ENCODE data around the gene SAMD7. TPM values are rescaled to one million over a fixed set of nuclear protein-coding genes. Genes with fewer than 3 reads are reported as not detected.

SAMD7 gene
- total RNA-seq, 1 donor from 2014 or later = not detected

DNA sequence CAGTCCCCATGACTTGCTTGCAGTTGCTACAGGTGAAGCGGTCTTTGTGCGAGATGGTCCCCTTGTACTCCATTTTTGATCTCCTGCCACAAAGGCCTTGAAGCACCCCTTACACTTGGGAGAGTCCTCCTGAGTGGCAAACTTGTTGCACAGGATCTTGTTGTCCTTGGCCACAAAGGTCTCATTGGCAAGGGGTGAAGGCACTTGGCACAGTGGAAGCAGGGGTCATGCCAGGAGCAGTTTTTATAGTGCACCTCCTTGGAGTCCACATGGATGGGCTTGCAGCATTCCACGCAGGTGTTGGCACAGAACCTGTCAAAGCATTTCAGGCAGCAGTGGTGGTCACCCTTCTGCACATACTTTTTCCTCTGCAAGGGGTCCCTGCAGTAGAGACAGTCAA lies 35.0 kb downstream of the SAMD7 start:
- no peaks in the 10 kb centered on the region for H3K27me3 ChIP-seq (ENCODE audit: control insufficient read depth, insufficient read depth, low read length)
- H3K4me3 ChIP-seq (ENCODE audit: low read depth, low read length) = no peak overlapping the region
- no peak for DNase-seq (ENCODE audit: low read depth)
- no peaks in the 10 kb centered on the region for H3K36me3 ChIP-seq (ENCODE audit: control insufficient read depth, insufficient read depth, low read length)
- TF ChIP-seq, protein P1, sequence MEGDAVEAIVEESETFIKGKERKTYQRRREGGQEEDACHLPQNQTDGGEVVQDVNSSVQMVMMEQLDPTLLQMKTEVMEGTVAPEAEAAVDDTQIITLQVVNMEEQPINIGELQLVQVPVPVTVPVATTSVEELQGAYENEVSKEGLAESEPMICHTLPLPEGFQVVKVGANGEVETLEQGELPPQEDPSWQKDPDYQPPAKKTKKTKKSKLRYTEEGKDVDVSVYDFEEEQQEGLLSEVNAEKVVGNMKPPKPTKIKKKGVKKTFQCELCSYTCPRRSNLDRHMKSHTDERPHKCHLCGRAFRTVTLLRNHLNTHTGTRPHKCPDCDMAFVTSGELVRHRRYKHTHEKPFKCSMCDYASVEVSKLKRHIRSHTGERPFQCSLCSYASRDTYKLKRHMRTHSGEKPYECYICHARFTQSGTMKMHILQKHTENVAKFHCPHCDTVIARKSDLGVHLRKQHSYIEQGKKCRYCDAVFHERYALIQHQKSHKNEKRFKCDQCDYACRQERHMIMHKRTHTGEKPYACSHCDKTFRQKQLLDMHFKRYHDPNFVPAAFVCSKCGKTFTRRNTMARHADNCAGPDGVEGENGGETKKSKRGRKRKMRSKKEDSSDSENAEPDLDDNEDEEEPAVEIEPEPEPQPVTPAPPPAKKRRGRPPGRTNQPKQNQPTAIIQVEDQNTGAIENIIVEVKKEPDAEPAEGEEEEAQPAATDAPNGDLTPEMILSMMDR (IDR thresholded peaks at IDR 0.05; ENCODE audit: insufficient read depth, low read length, severe bottlenecking) = no peak
- no peak for FAIRE-seq

DNA sequence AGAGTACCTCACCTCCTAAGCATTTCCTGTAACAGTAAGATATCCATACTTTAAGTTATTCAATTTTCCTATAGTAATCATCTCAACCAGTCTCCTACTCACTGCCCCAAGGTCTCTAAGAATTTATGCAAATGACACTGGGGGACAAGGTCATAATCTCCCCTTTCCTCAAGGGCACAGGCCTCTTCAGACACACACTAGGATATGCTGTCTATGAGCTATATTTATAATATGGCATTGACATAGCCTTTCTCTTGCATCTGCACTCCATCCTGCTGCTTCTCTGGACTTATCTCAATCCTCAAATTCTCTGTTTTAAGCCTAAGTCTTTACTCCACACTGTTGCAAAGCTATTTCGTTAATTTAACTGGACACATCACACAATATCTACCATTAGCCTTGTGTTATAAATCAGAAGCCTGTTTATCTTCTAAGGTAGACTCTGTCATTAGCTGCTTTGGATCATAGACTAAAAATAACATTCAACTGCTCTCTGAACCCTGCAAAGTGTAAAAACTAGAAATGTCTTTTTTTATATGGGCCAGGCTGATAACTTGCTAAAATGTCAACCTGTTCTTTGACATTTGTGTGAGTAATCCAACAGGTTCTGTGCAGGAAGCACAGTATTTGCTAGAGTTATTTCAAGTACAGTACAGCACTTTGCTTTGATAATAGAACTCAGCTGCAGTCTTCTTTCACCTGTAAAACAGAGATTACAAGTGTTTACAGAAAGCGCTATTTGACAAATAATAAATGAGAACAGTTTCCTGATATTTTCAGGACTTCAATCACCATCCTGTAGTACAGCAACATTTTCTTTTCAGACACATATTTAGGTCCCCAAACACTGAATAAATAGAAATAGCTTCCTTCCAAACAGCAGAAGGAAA lies 37.4 kb downstream of the SAMD7 start:
- DNase-seq (ENCODE audit: low read depth) (no peak), FAIRE-seq (no peak)
- no peak overlapping the region for H3K4me3 ChIP-seq (ENCODE audit: low read depth, low read length)
- H3K36me3 ChIP-seq (ENCODE audit: control insufficient read depth, insufficient read depth, low read length) = no peaks in the 10 kb centered on the region
- no peaks in the 10 kb centered on the region for H3K27me3 ChIP-seq (ENCODE audit: control insufficient read depth, insufficient read depth, low read length)
- TF ChIP-seq, protein P1 (IDR thresholded peaks at IDR 0.05; ENCODE audit: insufficient read depth, low read length, severe bottlenecking) = no peak

DNA sequence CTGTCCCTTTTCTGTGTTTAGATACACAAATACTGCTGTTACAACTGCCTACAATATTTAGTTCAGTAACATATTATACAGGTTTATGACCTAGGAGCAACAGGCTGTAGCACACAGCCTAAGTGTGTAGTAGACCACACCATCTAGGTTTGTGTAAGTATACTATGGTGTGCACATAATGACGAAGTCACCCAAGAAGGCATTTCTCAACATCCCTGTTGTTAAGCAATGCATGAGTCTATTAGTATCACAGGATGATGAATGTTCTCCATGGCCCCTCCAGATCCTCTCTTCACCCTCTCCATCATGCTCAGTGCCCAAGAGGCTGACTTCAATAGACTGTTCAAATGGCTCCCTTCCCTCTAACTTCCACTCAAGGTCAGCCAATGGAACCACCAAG lies 40.7 kb downstream of the SAMD7 start:
- Histone ChIP-seq H3K4me3 (ENCODE audit: low read depth, low read length) (no peak overlapping the region), H3K36me3 (ENCODE audit: control insufficient read depth, insufficient read depth, low read length) (no peaks in the 10 kb centered on the region), H3K27me3 (ENCODE audit: control insufficient read depth, insufficient read depth, low read length) (no peaks in the 10 kb centered on the region)
- FAIRE-seq (no peak), DNase-seq (ENCODE audit: low read depth) (peak; percentile 35)
- TF ChIP-seq, protein P1 (IDR thresholded peaks at IDR 0.05; ENCODE audit: insufficient read depth, low read length, severe bottlenecking) = no peak

DNA sequence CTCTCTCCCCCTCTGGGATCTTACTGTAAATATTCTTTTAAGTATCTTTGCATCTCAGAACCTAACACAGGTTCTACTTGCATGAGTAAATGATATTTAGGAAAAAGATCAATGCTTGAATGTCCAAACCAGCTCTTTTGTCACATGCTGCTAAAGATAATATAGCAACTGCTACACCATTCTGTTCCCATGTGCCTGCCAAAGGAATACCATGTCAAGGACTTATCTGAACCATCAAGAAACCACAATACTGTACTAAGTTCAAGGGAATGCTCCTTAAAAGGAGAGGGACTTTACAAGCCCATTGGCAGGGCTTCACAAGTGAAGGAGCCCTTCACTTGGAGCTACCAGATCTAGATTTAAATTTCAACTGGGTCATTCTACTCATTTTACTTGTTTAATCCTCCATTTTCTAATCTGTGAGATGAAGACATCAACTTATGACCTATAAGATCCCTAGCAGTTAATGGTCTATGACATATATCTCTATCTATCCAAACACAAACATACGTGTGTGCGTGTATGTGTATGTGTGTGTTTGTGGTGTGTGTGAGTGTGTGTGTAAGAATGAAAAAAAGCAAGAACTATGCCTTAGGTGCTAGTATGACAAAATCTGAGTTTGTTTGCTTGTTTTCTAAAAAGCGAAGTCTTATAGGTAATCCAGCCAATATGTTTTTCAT lies 42.2 kb downstream of the SAMD7 start:
- DNase-seq (ENCODE audit: low read depth) (no peak), FAIRE-seq (no peak)
- H3K4me3 ChIP-seq (ENCODE audit: low read depth, low read length) = no peak overlapping the region
- TF ChIP-seq, protein P1 (IDR thresholded peaks at IDR 0.05; ENCODE audit: insufficient read depth, low read length, severe bottlenecking) = no peak
- H3K36me3 ChIP-seq (ENCODE audit: control insufficient read depth, insufficient read depth, low read length) = no peaks in the 10 kb centered on the region
- H3K27me3 ChIP-seq (ENCODE audit: control insufficient read depth, insufficient read depth, low read length) = no peaks in the 10 kb centered on the region

DNA sequence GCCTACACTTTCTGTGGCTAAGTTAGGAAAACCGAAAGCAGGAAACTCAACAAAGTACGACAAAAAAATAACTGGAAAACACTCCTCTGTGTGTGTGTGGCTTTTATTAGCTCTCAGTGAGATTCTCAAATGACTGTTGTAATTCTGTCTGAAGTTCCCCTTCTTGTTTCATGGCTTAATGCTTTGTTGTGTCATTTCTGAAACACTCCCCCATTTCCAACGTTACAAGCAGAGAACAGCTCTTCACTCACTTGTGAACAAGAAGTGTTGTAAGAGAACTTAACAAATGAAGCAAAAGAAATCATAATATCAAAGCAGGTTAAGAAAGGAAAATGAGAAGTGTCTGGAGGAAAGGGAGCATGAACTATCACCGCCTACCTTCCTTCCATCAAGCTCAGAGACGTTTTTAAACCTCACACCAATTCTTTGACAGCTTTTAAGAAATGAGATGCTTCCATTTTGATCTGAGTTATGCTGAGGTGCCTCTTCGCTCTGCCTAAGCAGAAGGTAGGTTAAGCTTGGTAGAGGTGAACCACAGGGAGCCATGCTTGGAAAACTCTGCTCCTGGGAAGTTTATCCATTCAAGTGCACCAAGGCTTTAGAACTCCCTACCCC lies 42.9 kb downstream of the SAMD7 start:
- FAIRE-seq = no peak
- no peak for DNase-seq (ENCODE audit: low read depth)
- H3K27me3 ChIP-seq (ENCODE audit: control insufficient read depth, insufficient read depth, low read length) = no peaks in the 10 kb centered on the region
- TF ChIP-seq, protein P1 (IDR thresholded peaks at IDR 0.05; ENCODE audit: insufficient read depth, low read length, severe bottlenecking) = no peak
- H3K4me3 ChIP-seq (ENCODE audit: low read depth, low read length) = no peak overlapping the region
- no peaks in the 10 kb centered on the region for H3K36me3 ChIP-seq (ENCODE audit: control insufficient read depth, insufficient read depth, low read length)

Data from bronchial epithelial cell (primary cell).